Measurements from ENCODE around the gene IL5.
"Not testable (repeated sequence)": the region's sequence is repeated elsewhere in the genome, so short reads cannot be mapped to it uniquely, and the experiment has no call there.

DNA sequence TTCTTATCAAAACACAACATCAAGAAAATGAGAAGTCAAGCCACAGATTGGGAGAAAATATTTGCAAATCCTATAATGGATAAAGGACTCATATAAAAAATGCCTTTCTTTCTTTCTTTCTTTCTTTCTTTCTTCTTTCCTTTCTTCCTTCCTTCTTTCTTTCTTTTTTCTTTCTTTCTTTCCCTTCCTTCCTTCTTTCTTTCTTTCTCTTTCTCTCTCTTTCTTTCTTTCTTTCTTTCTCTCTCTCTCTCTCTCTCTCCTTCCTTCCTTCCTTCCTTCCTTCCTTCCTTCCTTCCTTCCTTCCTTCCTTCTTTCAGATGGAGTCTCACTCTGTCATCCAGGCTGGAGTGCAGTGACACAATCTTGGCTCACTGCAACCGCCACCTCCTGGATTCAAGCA, 21.3 kb downstream of the IL5 start:
- TF ChIP-seq SUZ12 (IDR thresholded peaks at IDR 0.05; ENCODE audit: extremely low read depth, insufficient read depth, insufficient read length); ZNF274 (IDR thresholded peaks at IDR 0.05; ENCODE audit: low read depth, low read length); YY1 (IDR thresholded peaks at IDR 0.05; ENCODE audit: insufficient read depth, insufficient read length): not testable (repeated sequence)

Measured in NT2/D1 (cell line).